IPS-NIHi11 (cell line): ENCODE data around the gene TMEM131.

Experiments
- DNase-seq: peaks from one replicate; pipeline ENCODE4 v3.0.0; 2012; ENCODE audit warnings: mixed read lengths, low spot score

The TMEM131 gene

DNA sequence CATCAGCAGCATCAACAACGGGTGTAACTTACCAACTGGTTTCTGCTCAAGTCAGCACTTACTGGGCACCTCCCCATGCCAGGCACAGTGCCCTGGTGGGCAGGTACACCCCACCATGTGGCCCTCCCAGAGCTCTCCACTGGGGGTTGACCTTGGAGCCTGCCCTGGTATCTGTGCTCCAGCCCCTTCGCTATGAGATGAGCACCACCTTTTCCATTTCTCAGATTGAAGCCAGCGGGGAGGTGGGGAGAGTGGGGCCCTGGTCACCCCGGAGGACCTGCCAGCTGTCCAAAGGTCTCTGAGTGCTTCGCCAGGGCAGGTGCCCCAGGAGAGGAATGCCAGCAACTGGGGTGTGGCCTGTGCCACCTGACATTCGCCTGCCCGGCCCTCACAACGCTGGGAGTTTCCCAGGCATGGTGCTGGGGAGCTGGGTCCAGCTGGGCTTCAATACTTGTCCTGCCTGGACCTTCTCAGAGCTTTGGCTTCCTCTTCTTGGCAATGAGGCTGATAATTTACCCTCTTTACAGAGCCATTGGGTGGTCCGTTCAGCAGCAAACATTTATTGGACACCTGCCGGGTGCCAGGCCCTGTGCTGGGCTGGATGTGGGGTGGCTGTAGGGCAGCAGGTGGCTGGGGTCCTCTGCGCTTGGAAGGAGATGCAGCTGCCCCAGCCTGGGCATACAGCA lies 288.2 kb downstream of the TMEM131 start:
- DNase-seq: no peak

DNA sequence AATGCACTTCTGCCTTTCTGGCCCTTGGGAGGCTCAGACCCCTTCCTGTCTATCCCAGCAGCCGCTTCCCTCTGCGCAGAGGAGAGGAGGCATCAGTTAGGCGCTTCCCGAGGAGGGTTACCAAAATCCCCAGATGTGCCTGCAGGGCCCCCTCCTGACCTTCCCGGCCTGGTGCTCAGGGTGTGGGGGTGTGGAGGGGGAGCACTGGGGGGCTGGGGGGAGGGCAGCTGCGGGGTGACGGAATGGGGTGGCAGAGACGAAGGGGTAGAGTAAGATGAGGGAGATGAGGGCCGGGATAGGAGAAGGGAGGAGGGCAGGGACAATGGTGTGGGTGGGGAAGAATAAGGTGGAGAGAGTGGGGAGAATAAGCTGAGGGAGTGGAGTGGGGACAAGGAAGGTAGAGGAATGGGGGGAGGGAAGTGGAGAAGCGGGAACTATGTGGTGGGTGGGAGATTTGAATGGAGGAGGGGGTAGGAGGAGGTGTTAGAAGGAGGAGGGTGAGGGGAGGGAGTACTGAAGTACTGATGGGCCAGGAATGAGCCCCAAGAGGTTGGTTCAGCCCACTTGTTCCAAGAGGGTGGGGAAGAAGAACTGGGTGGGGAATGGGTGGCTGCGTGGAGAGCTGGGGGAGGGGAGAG lies 288.9 kb downstream of the TMEM131 start:
- no peak for DNase-seq
